ENCODE results near the gene PDZD2.

The PDZD2 gene

GRCh38 chr5:31655491-31655890, 16.6 kb downstream of the PDZD2 start:
- Histone ChIP-seq H3K4me3 (no peak overlapping the region), H3K36me3 (no peaks in the 10 kb centered on the region), H3K27ac (no peak overlapping the region), H3K9ac (no peak overlapping the region), H3K27me3 (no peaks in the 10 kb centered on the region), H4K20me1 (no peaks in the 10 kb centered on the region), H3K4me1 (no peaks in the 10 kb centered on the region), H3K4me2 (no peak overlapping the region), H3K9me3 (peaks cover 7% of the 10 kb centered on the region)
- TF ChIP-seq Cebpa-rat (IDR thresholded peaks at IDR 0.05) = no peak

GRCh38 chr5:31656806-31657205, 17.9 kb downstream of the PDZD2 start:
- H3K4me3 ChIP-seq = no peak overlapping the region
- no peaks in the 10 kb centered on the region for H3K4me1 ChIP-seq
- H3K4me2 ChIP-seq = no peak overlapping the region
- H3K27me3 ChIP-seq = no peaks in the 10 kb centered on the region
- H4K20me1 ChIP-seq = no peaks in the 10 kb centered on the region
- H3K36me3 ChIP-seq = no peaks in the 10 kb centered on the region
- no peak overlapping the region for H3K27ac ChIP-seq
- no peak overlapping the region for H3K9ac ChIP-seq
- H3K9me3 ChIP-seq = peaks cover 16% of the 10 kb centered on the region
- no peak for TF ChIP-seq Cebpa-rat (IDR thresholded peaks at IDR 0.05)

GRCh38 chr5:31657315-31657979, 18.5 kb downstream of the PDZD2 start:
- no peaks in the 10 kb centered on the region for H4K20me1 ChIP-seq
- no peak overlapping the region for H3K27ac ChIP-seq
- H3K27me3 ChIP-seq = no peaks in the 10 kb centered on the region
- no peak overlapping the region for H3K9ac ChIP-seq
- H3K4me1 ChIP-seq = no peaks in the 10 kb centered on the region
- no peak overlapping the region for H3K4me3 ChIP-seq
- TF ChIP-seq Cebpa-rat (IDR thresholded peaks at IDR 0.05) = no peak
- no peaks in the 10 kb centered on the region for H3K36me3 ChIP-seq
- peaks cover 16% of the 10 kb centered on the region for H3K9me3 ChIP-seq
- H3K4me2 ChIP-seq = no peak overlapping the region

DNA sequence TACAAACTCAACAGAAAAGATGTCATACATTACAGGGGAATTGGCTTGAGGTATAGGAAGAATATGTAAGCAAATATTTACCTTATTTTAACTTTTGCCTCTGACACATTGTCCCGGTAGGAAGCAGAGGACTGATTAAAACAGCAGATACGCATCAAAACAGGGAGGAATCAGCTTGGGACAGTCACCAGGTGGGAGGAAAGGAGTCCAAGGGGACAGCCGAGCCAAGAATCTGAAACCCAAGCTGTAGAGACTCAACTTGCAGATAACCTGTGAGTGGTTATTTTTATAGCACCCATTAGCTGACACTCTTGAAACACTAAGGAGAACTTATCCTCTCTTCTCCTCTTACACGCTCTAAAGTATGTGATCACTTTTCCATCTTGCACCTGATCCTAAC, 22.3 kb downstream of the PDZD2 start:
- H3K4me3 ChIP-seq = no peak overlapping the region
- no peaks in the 10 kb centered on the region for H3K27me3 ChIP-seq
- no peak overlapping the region for H3K9ac ChIP-seq
- TF ChIP-seq Cebpa-rat (IDR thresholded peaks at IDR 0.05) = no peak
- H3K9me3 ChIP-seq = peaks cover 16% of the 10 kb centered on the region
- H4K20me1 ChIP-seq = no peaks in the 10 kb centered on the region
- no peak overlapping the region for H3K4me2 ChIP-seq
- no peaks in the 10 kb centered on the region for H3K4me1 ChIP-seq
- no peak overlapping the region for H3K27ac ChIP-seq
- no peaks in the 10 kb centered on the region for H3K36me3 ChIP-seq

DNA sequence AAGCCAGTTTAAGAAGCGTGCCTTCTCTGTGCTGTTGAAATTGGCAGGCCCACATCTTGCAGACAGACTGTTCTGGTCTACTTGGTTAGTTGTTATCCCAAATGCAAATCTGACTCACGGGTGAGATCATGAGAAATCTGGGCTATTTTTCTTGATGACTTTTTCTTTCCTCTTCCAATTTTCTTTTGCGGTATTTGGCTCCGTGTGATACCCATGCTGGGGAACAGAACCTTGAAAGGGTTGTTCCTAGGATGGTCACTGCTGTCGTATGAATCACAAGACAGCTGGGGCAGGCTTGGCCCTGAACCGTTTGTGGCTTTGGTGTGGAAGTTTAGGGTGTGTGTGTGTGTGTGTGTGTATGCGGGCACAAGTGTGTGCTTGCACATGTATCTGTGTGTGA, 24.6 kb downstream of the PDZD2 start:
- Histone ChIP-seq H3K4me2 (no peak overlapping the region), H3K9ac (no peak overlapping the region), H3K27ac (no peak overlapping the region), H4K20me1 (no peaks in the 10 kb centered on the region), H3K9me3 (peaks cover 16% of the 10 kb centered on the region), H3K4me3 (no peak overlapping the region), H3K4me1 (no peaks in the 10 kb centered on the region), H3K36me3 (no peaks in the 10 kb centered on the region), H3K27me3 (no peaks in the 10 kb centered on the region)
- no peak for TF ChIP-seq Cebpa-rat (IDR thresholded peaks at IDR 0.05)

- Histone ChIP-seq H3K4me2 (no peak overlapping the region), H3K36me3 (no peaks in the 10 kb centered on the region), H3K27ac (no peak overlapping the region), H3K4me1 (no peaks in the 10 kb centered on the region), H3K4me3 (no peak overlapping the region), H3K9me3 (peaks cover 16% of the 10 kb centered on the region), H3K27me3 (no peaks in the 10 kb centered on the region), H3K9ac (no peak overlapping the region), H4K20me1 (no peaks in the 10 kb centered on the region)
- no peak for TF ChIP-seq Cebpa-rat (IDR thresholded peaks at IDR 0.05)
Measured at GRCh38 chr5:31664566-31664965, 25.6 kb downstream of the PDZD2 start.

GRCh38 chr5:31671339-31671741, 32.4 kb downstream of the PDZD2 start:
- H3K36me3 ChIP-seq = no peaks in the 10 kb centered on the region
- no peak for TF ChIP-seq Cebpa-rat (IDR thresholded peaks at IDR 0.05)
- H3K9ac ChIP-seq = no peak overlapping the region
- H3K27me3 ChIP-seq = no peaks in the 10 kb centered on the region
- H4K20me1 ChIP-seq = no peaks in the 10 kb centered on the region
- no peak overlapping the region for H3K27ac ChIP-seq
- H3K4me2 ChIP-seq = no peak overlapping the region
- H3K9me3 ChIP-seq = no peaks in the 10 kb centered on the region
- H3K4me1 ChIP-seq = no peaks in the 10 kb centered on the region
- H3K4me3 ChIP-seq = no peak overlapping the region

- H4K20me1 ChIP-seq = no peaks in the 10 kb centered on the region
- no peak overlapping the region for H3K4me2 ChIP-seq
- no peaks in the 10 kb centered on the region for H3K9me3 ChIP-seq
- H3K27me3 ChIP-seq = no peaks in the 10 kb centered on the region
- no peaks in the 10 kb centered on the region for H3K36me3 ChIP-seq
- TF ChIP-seq Cebpa-rat (IDR thresholded peaks at IDR 0.05) = no peak
- H3K9ac ChIP-seq = no peak overlapping the region
- H3K27ac ChIP-seq = no peak overlapping the region
- H3K4me3 ChIP-seq = no peak overlapping the region
- no peaks in the 10 kb centered on the region for H3K4me1 ChIP-seq
Measured at GRCh38 chr5:31674371-31674951, 35.5 kb downstream of the PDZD2 start.

- no peak for TF ChIP-seq Cebpa-rat (IDR thresholded peaks at IDR 0.05)
- Histone ChIP-seq H3K9ac (no peak overlapping the region), H3K4me3 (no peak overlapping the region), H3K4me2 (no peak overlapping the region), H4K20me1 (no peaks in the 10 kb centered on the region), H3K4me1 (no peaks in the 10 kb centered on the region), H3K27me3 (no peaks in the 10 kb centered on the region), H3K9me3 (no peaks in the 10 kb centered on the region), H3K27ac (no peak overlapping the region), H3K36me3 (no peaks in the 10 kb centered on the region)
Measured at GRCh38 chr5:31675472-31675871, 36.5 kb downstream of the PDZD2 start.

DNA sequence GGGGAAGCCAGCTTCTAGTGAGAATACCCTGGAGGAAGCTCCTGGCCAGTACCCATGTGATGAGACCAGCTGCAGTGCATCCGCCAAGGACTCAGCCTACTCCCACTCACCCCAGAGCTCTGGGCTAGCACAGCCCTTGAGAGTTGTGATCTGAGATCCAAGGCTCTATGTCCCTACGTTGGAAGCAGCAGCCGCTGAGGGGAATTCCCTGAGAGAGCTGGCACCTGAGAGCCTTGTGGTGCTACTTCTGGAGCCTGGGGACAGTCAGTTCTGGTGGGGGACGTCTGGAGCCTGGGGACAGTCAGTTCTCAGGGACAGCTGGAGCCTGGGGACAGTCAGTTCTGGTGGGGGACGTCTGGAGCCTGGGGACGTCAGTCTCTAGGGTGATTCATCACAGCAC, 39.2 kb downstream of the PDZD2 start:
- H3K27me3 ChIP-seq = no peaks in the 10 kb centered on the region
- H3K36me3 ChIP-seq = no peaks in the 10 kb centered on the region
- no peak for TF ChIP-seq Cebpa-rat (IDR thresholded peaks at IDR 0.05)
- no peaks in the 10 kb centered on the region for H4K20me1 ChIP-seq
- H3K4me2 ChIP-seq = no peak overlapping the region
- no peaks in the 10 kb centered on the region for H3K9me3 ChIP-seq
- peaks cover 7% of the 10 kb centered on the region for H3K4me1 ChIP-seq
- no peak overlapping the region for H3K27ac ChIP-seq
- no peak overlapping the region for H3K4me3 ChIP-seq
- no peak overlapping the region for H3K9ac ChIP-seq
